Stimulated activated CD8-positive, alpha-beta memory T cell treated with anti-CD3 and anti-CD28 coated beads, Interleukin-4, amount 100 ng/mL, for 24 hours (primary cell): ENCODE measurements around the gene CCDC24.

ENCODE experiments used
- DNase-seq: peaks from one replicate; pipeline ENCODE4 v3.0.0-alpha.2; 2020; ENCODE audit warnings: low read depth

The CCDC24 gene

DNA sequence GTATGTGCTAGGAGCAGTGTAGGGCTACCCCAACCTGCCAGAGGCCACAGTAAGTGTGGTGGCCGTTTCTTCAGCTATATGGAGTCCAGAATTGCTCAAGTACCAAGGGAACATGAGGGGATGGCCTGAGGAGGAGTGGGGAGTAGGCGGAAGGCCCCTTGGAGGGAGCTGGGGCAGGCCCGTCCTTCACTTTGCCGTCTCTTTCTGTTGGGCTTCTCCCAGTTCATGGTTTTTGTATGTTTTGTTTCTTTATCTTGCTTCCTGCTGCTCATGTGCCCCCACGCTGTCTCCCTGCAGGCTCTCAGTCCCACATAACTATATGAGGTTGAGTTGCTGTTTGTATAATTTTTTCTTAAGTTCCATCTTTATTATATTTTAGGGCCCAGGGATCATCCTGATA lies 27.5 kb upstream of the CCDC24 start:
- no peak for DNase-seq

- no peak for DNase-seq
These were observed 26.1 kb upstream of the CCDC24 start for GRCh38 chr1:43965316-43965715.

DNA sequence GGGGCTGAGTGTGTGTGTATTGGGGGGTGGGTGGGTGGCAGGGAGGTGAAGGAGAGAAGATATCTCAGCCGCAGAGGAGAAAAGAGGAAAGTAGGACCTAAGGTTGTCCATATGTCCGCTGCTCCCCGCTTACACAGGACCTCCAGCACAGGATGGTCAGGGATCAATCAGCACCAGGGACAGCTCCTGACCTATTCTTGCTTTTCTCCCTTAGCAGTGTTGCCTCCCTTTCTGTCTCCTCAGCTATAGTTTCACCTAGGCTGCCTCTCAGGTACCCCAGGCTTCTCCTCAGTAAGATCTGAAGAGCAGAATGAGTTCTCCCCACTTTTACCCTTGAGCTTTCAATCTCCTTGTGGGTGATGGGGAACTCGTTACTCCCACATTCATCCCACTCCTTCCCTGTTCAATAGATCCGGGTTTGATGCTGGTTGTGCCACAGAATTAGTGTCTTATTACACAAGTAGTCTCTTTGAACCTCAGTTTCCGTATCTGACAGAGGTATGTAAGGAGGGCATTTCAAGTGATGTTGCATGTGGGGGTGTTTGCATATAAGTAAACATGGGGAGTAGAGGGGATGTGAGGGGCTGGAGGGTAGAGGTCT lies 23.0 kb upstream of the CCDC24 start:
- no peak for DNase-seq

DNA sequence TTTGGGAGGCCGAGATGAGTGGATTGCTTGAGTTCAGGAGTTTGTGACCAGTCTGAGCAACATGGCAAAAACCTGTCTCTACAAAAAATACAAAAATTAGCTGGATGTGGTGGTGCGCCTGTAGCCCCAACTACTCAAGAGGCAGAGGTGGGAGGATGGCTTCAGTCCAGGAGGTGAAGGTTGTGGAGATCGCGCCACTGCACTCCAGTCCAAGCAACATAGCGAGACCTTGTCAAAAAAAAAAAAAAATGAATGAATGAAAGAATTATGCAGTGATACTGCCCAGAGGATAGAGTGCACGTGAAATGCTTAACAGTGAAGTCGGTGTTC lies 22.0 kb upstream of the CCDC24 start:
- DNase-seq = no peak

- peak; percentile 94 for DNase-seq
These were observed 21.5 kb upstream of the CCDC24 start, which contains the start of gene DPH2 for GRCh38 chr1:43969746-43970466. DPH2 (plus strand) TSS chr1:43970010; CDS start chr1:43970176, 166 bp downstream.

GRCh38 chr1:43970502-43970901 lies 20.9 kb upstream of the CCDC24 start:
- DNase-seq = no peak

DNA sequence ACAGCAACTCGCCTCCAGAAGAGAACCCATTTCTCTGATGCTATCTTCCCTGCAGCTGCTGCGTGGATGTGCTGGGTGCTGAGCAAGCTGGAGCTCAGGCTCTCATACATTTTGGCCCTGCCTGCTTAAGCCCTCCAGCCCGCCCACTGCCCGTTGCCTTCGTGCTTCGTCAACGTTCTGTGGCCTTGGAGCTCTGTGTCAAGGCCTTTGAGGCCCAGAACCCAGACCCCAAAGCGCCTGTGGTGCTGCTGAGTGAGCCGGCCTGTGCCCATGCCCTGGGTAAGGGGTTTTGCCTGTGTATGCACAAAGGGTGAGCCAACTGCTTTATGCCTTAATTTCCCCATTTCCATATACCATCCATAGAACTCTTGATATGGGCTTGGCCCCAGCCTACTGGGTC lies 20.5 kb upstream of the CCDC24 start:
- no peak for DNase-seq

DNA sequence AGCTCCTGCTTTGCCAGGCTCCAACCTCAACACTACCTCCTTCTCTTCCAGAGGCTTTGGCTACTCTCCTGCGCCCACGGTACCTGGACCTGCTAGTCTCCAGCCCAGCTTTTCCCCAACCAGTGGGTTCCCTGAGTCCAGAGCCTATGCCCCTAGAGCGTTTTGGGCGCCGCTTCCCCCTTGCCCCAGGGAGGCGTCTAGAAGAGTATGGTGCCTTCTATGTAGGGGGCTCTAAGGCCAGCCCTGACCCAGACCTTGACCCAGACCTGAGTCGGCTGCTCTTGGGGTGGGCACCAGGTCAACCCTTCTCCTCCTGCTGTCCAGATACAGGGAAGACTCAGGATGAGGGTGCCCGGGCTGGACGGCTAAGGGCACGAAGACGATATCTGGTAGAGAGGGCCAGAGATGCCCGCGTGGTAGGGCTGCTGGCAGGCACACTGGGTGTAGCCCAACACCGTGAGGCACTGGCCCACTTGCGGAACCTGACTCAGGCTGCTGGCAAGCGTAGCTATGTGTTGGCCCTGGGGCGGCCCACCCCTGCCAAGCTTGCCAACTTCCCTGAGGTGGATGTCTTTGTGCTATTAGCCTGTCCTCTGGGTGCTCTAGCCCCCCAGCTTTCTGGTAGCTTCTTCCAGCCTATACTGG lies 19.9 kb upstream of the CCDC24 start:
- DNase-seq = no peak

- DNase-seq = no peak
These were observed 17.4 kb upstream of the CCDC24 start for GRCh38 chr1:43973981-43974442.

- peak; percentile 97 for DNase-seq
These were observed 16.8 kb upstream of the CCDC24 start, which contains the start of gene ATP6V0B for GRCh38 chr1:43974443-43975248. ATP6V0B (plus strand) TSS chr1:43974960; CDS start chr1:43975041, 81 bp downstream.

GRCh38 chr1:43975249-43975961 lies 16.0 kb upstream of the CCDC24 start:
- DNase-seq = no peak

DNA sequence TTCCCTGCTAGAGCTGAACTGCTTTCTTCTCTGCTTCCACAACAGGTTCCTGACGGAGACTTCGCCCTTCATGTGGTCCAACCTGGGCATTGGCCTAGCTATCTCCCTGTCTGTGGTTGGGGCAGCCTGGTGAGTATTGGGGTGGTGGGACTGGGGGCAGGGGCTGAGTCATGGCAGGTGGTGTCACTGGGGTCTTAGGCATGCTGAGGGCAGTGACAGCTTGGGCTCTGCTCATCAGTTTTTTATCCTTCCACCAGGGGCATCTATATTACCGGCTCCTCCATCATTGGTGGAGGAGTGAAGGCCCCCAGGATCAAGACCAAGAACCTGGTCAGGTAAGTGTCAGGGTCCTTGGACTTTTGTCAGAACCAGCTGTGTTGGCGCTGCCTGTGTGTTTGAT lies 15.4 kb upstream of the CCDC24 start:
- no peak for DNase-seq

GRCh38 chr1:43976890-43977289 lies 14.5 kb upstream of the CCDC24 start:
- no peak for DNase-seq

- no peak for DNase-seq
These were observed 13.8 kb upstream of the CCDC24 start for GRCh38 chr1:43977376-43978263.

- no peak for DNase-seq
These were observed 13.2 kb upstream of the CCDC24 start for GRCh38 chr1:43978264-43978550.

DNA sequence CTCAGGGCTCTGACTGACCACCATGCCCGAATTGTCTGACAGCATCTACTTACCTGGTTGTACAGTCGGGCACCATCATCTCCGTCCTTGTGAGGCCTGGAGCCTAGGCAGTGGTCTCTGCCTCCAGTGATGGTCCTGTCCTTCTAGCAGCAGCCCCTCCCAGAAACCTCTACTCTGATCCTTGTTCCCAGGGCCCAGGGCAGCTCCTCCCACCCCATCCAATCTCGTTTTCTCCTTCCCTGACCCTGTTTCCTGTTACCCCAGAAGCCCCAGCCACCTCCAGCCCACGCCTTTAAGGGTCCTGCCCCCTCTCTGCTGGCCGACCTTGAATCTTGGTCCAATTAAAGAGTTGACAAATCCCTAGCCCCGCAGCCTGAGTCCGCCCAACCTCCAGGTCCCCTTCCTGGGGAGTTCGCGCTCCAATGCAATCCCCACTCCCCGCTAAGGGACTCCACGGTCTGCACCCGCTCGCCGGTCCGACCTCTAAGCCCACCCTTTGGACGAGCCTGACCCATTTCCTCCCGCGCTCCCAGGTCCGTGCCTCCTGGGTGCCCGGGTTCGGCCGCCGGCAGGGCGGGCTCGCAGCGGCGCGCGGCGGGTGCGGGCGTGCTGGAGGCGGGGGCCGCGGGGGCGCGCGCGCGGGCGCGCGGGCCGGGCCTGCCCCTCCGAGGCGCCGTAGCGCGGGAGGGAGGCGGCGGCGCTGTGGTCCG lies 12.7 kb upstream of the CCDC24 start, which contains the start of gene B4GALT2:
Gene B4GALT2, plus strand, starts transcription at position 660 of the 710 bp plus-strand sequence. CDS start 1,951 bp downstream, outside the sequence.
- no peak for DNase-seq

- DNase-seq = no peak
These were observed 12.2 kb upstream of the CCDC24 start for GRCh38 chr1:43979261-43979527.

DNA sequence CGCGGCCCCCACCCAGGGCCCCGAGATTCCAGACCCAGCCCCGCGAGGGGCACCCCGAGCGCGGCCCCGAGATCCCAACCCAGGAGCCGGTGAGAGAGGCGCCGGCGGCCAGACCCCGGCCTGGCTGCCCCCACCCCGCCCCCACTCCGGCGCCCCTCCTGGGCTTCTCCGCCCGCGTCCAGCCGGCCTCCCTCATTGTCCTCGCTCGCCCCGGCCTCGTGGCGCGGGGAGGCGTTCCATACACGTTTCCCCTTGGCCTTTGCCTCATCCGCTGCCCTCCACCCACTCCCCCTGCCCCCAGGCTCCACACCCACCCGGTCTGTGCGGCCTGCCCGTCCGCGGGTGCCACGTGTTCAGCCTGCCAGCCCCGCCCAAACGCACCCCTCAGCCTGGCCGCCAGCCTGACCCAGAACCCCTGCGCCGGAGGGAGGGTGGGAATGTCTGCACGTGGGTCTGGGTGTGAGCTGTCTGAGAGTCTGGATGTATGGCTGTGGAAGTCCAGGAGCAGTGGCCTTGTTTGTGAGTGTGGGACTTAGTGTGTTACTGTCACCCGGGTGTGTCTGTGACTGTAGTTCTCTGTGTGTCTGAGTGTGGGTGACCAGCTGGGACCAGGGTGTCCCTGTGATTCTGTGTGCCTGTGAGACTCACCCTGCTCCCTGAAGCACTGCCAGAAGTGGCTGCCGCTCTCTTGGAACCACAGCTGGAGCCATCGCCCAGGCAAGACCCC lies 11.7 kb upstream of the CCDC24 start:
- DNase-seq = no peak

DNA sequence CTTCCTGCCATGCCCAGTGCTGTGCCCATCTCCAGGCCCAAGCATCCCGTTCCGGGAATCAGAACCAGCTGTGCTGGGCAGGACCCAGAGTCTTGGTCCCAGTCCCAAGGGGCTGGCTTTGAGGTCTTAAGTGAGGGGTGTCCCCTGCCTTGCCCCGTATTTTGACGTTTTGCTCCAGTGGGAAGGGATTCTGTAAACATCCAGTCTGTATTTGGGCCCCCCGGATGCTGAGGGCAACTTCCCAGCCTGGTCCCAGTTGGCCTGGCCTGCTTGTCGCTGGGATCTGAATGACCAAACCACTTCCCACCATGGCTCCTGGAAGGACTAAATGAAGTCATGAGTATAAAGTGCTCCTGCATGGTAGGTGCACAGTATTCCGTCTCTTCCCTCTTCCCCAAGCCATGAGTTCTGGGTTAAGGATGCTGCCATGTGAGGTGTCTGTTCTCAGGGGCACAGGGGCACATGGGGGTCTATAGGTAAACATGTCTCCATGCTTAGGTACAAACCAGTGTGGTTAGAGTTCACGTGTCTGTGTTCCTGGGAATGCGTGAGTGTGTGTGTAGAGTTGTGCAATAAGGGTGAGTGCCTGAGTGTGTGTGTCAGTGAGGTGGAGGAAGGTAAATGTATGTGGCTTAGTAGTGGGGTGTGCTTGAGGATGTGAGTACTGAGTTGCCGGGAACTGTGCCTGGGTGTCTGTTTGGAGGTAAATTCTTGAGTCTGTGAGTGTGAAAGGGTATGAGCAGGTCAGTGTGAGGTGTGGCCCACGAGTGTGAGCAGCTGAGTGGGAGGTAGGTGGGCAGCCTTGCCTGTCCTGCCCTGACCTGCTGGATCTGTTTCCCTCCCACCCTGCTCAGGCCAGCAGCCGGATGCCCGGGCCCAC lies 10.9 kb upstream of the CCDC24 start:
- DNase-seq = no peak
